ENCODE measurements around the gene CCSER1.

GRCh38 chr4:90730752-90731151 is 603.6 kb downstream of the CCSER1 start:
- TF ChIP-seq EZH2 (IDR thresholded peaks at IDR 0.05; ENCODE audit: borderline replicate concordance, insufficient read depth, low read length, poor library complexity, severe bottlenecking) (no peak), EP300 (conservative IDR thresholded peaks at IDR 0.05; ENCODE audit: poor library complexity, severe bottlenecking) (no peak), CTCF (IDR thresholded peaks at IDR 0.05; ENCODE audit: poor library complexity, severe bottlenecking) (no peak), SMC3 (conservative IDR thresholded peaks at IDR 0.05; ENCODE audit: poor library complexity) (no peak), MXI1 (conservative IDR thresholded peaks at IDR 0.05; ENCODE audit: poor library complexity, severe bottlenecking) (no peak), POLR2AphosphoS5 (IDR thresholded peaks at IDR 0.05) (no peak), RAD21 (conservative IDR thresholded peaks at IDR 0.05) (no peak), REST (IDR thresholded peaks at IDR 0.05; ENCODE audit: borderline replicate concordance) (no peak)

All from neural cell (in vitro differentiated cells).